Measurements from ENCODE around the gene TNFRSF25. TPM values are rescaled to one million over a fixed set of nuclear protein-coding genes. Genes with fewer than 3 reads are reported as not detected.
"Not testable (repeated sequence)": the region's sequence is repeated elsewhere in the genome, so short reads cannot be mapped to it uniquely, and the experiment has no call there.

Gene TNFRSF25
- total RNA-seq, 1 experiment from 2014 or later: not detected

DNA sequence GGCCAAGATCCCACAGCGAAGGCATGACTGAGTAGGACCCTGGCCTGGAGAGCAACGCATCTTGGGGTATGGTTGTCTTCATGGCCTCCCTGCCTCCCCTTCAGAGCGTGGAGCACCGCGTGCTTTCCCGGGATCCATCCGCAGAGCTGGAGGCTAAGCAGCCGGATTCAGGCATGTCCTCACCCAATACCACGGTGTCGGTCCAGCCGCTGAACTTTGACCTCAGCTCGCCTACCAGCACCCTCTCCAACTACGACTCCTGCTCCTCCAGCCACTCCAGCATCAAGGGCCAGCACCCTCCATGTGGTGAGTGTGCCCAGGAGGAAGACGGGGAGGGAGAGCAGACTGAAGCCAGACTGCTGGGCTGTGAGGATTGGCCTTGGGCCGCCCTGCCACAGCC, 21.6 kb downstream of the TNFRSF25 start:
- Histone ChIP-seq H3K4me2 (ENCODE audit: low read depth, low read length, poor library complexity, severe bottlenecking) (no peak overlapping the region), H3K9me3 (ENCODE audit: low read length) (no peaks in the 10 kb centered on the region), H3K27me3 (ENCODE audit: low read length) (no peaks in the 10 kb centered on the region), H3K36me3 (ENCODE audit: insufficient read depth, low read length) (no peaks in the 10 kb centered on the region), H4K20me1 (ENCODE audit: insufficient read depth, low read depth, low read length) (no peaks in the 10 kb centered on the region; the same call in 1 of the 2 replicates), H3K79me2 (ENCODE audit: low read length) (no peaks in the 10 kb centered on the region), H3K27ac (ENCODE audit: low read length) (no peak overlapping the region), H3K4me1 (ENCODE audit: low read length) (peaks cover 13% of the 10 kb centered on the region), H3K9me2 (replicated peaks; ENCODE audit: insufficient read depth, low read length) (no peaks in the 10 kb centered on the region), H2AFZ (ENCODE audit: low read length) (no peak overlapping the region), H3K4me3 (ENCODE audit: low read length) (no peak overlapping the region), H3K9ac (ENCODE audit: low read length) (no peak overlapping the region)
- no peak for DNase-seq

DNA sequence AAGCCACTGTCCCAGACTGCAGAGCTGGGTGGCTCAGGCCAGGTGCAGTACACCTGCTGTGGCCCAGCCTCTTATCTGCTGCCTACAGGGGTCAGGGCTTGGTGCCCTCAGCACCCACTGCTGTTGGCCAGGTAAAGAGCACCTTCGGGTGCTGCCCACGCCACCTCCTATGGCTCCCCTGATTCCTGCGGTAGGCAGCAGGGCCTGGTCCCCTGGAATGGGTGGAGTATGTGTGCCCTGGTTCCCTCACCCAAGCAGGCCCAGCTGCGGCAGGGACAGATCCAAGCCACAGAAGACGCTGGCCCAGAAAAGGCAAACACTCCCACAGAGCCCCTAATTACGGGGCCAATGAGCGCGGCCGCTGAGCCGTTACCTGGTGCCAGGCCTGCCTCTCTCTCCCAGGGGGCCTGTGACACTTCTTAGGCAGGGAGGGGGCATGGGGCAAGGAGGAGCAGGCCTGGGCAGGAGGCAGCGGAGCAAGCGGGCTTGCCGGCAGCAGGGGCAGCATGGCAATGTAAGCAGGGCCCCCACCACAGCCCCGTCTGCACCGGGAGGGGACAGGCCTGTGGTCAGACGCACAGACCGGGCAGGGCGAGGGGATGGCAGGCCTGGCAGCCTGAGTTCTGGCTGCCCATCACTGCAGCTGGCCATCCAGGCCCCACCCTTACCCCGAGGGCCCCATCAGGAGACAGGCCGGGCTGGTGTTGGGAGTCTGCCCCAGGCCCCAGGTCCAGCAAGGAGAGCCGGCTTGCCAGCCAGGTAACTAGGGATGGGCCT, 22.4 kb downstream of the TNFRSF25 start:
- Histone ChIP-seq H3K36me3 (ENCODE audit: insufficient read depth, low read length) (no peaks in the 10 kb centered on the region), H3K9me3 (ENCODE audit: low read length) (no peaks in the 10 kb centered on the region), H3K4me3 (ENCODE audit: low read length) (no peak overlapping the region), H3K4me1 (ENCODE audit: low read length) (peaks cover 16% of the 10 kb centered on the region), H4K20me1 (ENCODE audit: insufficient read depth, low read depth, low read length) (0 out of 2 replicates have a peak, but pooled peaks cover under 1% of the 10 kb centered on the region), H3K9ac (ENCODE audit: low read length) (no peak overlapping the region), H3K27ac (ENCODE audit: low read length) (no peak overlapping the region), H2AFZ (ENCODE audit: low read length) (no peak overlapping the region), H3K27me3 (ENCODE audit: low read length) (no peaks in the 10 kb centered on the region), H3K9me2 (replicated peaks; ENCODE audit: insufficient read depth, low read length) (no peaks in the 10 kb centered on the region), H3K4me2 (ENCODE audit: low read depth, low read length, poor library complexity, severe bottlenecking) (no peak overlapping the region), H3K79me2 (ENCODE audit: low read length) (no peaks in the 10 kb centered on the region)
- no peak for DNase-seq

DNA sequence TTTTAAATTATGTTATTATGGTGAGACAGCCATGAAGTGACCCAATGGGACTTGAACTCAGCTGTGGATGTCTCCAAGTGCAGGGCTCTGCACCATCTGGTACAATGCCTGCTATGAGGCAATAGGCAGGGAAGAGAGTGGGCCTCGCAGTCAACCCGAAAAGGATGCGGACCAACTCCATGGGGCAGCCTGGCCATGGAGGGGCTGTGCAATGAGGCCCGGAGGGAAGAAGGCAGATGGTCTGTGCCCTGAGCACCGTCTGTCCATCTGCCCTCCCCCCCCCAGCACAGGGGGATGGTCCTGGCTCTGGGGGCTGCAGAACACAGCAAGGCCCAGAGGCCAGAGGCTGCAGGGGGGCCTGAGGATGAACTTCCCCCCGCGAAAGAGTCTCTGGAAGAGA, 24.4 kb downstream of the TNFRSF25 start:
- no peaks in the 10 kb centered on the region for H3K9me2 ChIP-seq (replicated peaks; ENCODE audit: insufficient read depth, low read length)
- DNase-seq: no peak

DNA sequence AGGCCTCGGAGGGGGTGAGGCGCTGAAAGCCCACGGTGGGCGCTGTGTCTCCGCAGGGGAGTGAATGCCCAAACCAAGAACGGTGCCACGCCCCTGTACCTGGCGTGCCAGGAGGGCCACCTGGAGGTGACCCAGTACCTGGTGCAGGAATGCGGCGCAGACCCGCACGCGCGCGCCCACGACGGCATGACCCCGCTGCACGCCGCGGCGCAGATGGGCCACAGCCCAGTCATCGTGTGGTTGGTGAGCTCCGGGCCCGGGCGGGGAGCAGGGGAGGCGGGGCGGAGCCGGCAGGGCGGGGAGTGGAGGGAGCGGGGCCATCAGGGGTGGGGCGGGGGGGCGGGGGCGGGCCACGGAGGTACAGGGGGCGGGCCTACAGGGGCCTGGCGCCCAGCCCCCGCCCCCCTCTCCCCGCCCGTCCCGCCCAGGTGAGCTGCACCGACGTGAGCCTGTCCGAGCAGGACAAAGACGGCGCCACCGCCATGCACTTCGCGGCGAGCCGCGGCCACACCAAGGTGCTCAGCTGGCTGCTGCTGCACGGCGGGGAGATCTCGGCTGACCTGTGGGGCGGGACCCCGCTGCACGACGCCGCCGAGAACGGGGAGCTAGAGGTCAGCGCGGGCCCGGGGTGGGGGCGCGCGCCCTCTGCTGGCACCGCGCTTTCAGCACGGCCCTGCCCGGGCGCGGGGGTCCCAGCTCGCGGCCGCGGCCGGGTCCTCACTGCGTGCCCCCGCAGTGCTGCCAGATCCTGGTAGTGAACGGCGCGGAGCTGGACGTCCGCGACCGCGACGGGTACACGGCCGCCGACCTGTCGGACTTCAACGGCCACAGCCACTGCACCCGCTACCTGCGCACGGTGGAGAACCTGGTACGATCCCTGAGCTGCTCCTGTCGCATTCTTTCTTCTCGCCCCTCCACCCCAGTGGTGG, 25.5 kb downstream of the TNFRSF25 start:
- no peak overlapping the region for H3K4me2 ChIP-seq (ENCODE audit: low read depth, low read length, poor library complexity, severe bottlenecking)

More for the DNA sequence above, 24.4 kb downstream of the TNFRSF25 start:
- 0 out of 2 replicates have a peak, but pooled peaks cover 5% of the 10 kb centered on the region for H4K20me1 ChIP-seq (ENCODE audit: insufficient read depth, low read depth, low read length)
- no peaks in the 10 kb centered on the region for H3K79me2 ChIP-seq (ENCODE audit: low read length)
- H3K4me1 ChIP-seq (ENCODE audit: low read length): peaks cover 3% of the 10 kb centered on the region; the same call in 1 of the 2 replicates
- H3K9me3 ChIP-seq (ENCODE audit: low read length): no peaks in the 10 kb centered on the region
- no peak overlapping the region for H2AFZ ChIP-seq (ENCODE audit: low read length)
- no peak overlapping the region for H3K4me3 ChIP-seq (ENCODE audit: low read length)
- no peaks in the 10 kb centered on the region for H3K36me3 ChIP-seq (ENCODE audit: insufficient read depth, low read length)
- no peaks in the 10 kb centered on the region for H3K27me3 ChIP-seq (ENCODE audit: low read length)
- H3K4me2 ChIP-seq (ENCODE audit: low read depth, low read length, poor library complexity, severe bottlenecking): no peak overlapping the region
- H3K9ac ChIP-seq (ENCODE audit: low read length): no peak overlapping the region
- H3K27ac ChIP-seq (ENCODE audit: low read length): no peak overlapping the region

DNA sequence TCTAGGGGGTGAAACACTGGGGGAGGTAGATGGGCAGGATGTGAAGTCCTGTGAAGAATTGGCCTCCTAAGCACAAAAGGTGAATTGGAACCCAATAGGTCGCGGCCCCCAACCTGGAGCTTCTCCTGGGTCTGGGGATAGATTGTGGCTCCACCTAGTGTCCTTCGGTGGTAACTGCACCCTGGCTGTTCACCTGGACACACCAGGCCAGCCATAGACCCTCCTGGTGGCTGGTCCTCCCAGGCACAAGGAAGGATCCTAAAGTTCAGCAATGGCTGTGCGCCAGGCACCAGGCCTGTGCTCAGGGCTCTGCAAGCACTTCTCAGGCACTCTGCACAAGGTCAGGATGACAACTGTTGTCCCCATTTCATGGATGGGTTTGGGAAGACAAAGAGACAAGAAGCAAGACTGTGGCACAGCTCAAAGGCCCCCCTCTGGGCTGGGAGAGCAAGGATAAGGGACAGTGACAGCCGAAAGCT, 27.9 kb downstream of the TNFRSF25 start:
- peak; percentile 88 for DNase-seq

More for the DNA sequence above, 25.5 kb downstream of the TNFRSF25 start:
- no peaks in the 10 kb centered on the region for H3K27me3 ChIP-seq (ENCODE audit: low read length)
- no peaks in the 10 kb centered on the region for H3K79me2 ChIP-seq (ENCODE audit: low read length)
- no peak overlapping the region for H3K9ac ChIP-seq (ENCODE audit: low read length)
- H2AFZ ChIP-seq (ENCODE audit: low read length): no peak overlapping the region
- H3K36me3 ChIP-seq (ENCODE audit: insufficient read depth, low read length): no peaks in the 10 kb centered on the region
- H3K9me3 ChIP-seq (ENCODE audit: low read length): no peaks in the 10 kb centered on the region
- peaks cover 3% of the 10 kb centered on the region; the same call in 1 of the 2 replicates for H3K4me1 ChIP-seq (ENCODE audit: low read length)
- H3K27ac ChIP-seq (ENCODE audit: low read length): no peak overlapping the region
- H3K9me2 ChIP-seq (replicated peaks; ENCODE audit: insufficient read depth, low read length): no peaks in the 10 kb centered on the region
- 0 out of 2 replicates have a peak, but pooled peaks cover 5% of the 10 kb centered on the region for H4K20me1 ChIP-seq (ENCODE audit: insufficient read depth, low read depth, low read length)
- no peak for DNase-seq
- no peak overlapping the region for H3K4me3 ChIP-seq (ENCODE audit: low read length)

DNA sequence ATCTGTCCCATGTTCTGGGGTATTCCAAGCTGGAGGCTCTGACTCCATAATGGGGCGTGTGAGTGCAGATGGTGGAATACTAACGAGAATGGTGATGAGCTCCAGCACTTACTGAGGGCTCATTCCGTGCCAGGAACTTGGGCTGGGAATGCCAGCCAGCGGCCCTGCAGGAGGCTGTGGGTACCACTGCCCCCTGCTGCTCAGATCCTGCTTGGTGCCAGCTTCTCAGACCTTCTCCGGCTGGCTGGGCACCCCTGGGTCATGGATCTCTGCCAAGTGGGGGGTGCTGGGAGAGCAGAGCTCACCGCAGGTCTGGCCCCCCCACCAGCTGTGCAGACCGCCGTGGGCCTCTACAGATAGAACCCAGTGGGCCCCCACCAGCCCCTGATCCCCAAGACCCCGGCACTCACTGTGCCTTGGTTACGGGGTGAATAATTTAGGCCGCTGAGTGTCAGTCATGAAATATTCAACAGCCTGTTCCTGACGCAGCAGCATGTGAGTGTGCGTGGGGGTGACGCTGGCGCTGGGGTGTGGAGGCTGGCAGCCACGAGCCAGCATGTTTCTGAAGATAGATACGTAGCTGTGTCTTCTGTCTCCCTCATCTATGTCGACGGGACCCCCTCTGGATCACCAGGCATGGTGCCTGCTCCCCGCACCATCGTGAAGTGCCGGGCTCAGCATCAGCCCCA, 28.8 kb downstream of the TNFRSF25 start:
- not testable (repeated sequence) for H3K79me2 ChIP-seq (ENCODE audit: low read length); H3K36me3 ChIP-seq (ENCODE audit: insufficient read depth, low read length); H4K20me1 ChIP-seq (ENCODE audit: insufficient read depth, low read depth, low read length); H3K9me3 ChIP-seq (ENCODE audit: low read length); H3K9ac ChIP-seq (ENCODE audit: low read length); H3K27ac ChIP-seq (ENCODE audit: low read length); H3K27me3 ChIP-seq (ENCODE audit: low read length); H3K9me2 ChIP-seq (replicated peaks; ENCODE audit: insufficient read depth, low read length); H3K4me1 ChIP-seq (ENCODE audit: low read length); H2AFZ ChIP-seq (ENCODE audit: low read length); H3K4me3 ChIP-seq (ENCODE audit: low read length); H3K4me2 ChIP-seq (ENCODE audit: low read depth, low read length, poor library complexity, severe bottlenecking)
- peak; percentile 53 for DNase-seq

More for the DNA sequence above, 27.9 kb downstream of the TNFRSF25 start:
- Histone ChIP-seq H3K79me2 (ENCODE audit: low read length) (no peaks in the 10 kb centered on the region), H3K9me3 (ENCODE audit: low read length) (no peaks in the 10 kb centered on the region), H3K27me3 (ENCODE audit: low read length) (no peaks in the 10 kb centered on the region), H3K9me2 (replicated peaks; ENCODE audit: insufficient read depth, low read length) (no peaks in the 10 kb centered on the region), H3K4me3 (ENCODE audit: low read length) (no peak overlapping the region), H2AFZ (ENCODE audit: low read length) (no peak overlapping the region), H3K4me1 (ENCODE audit: low read length) (peaks cover 3% of the 10 kb centered on the region; the same call in 1 of the 2 replicates), H3K36me3 (ENCODE audit: insufficient read depth, low read length) (no peaks in the 10 kb centered on the region), H3K27ac (ENCODE audit: low read length) (no peak overlapping the region), H3K9ac (ENCODE audit: low read length) (no peak overlapping the region), H4K20me1 (ENCODE audit: insufficient read depth, low read depth, low read length) (0 out of 2 replicates have a peak, but pooled peaks cover 5% of the 10 kb centered on the region), H3K4me2 (ENCODE audit: low read depth, low read length, poor library complexity, severe bottlenecking) (no peak overlapping the region)

GRCh38 chr1:6436277-6436676, 29.7 kb downstream of the TNFRSF25 start:
- H3K27ac ChIP-seq (ENCODE audit: low read length); DNase-seq; H3K36me3 ChIP-seq (ENCODE audit: insufficient read depth, low read length); H3K4me3 ChIP-seq (ENCODE audit: low read length); H2AFZ ChIP-seq (ENCODE audit: low read length); H3K27me3 ChIP-seq (ENCODE audit: low read length); H3K79me2 ChIP-seq (ENCODE audit: low read length); H3K9me3 ChIP-seq (ENCODE audit: low read length); H3K4me1 ChIP-seq (ENCODE audit: low read length); H3K4me2 ChIP-seq (ENCODE audit: low read depth, low read length, poor library complexity, severe bottlenecking); H3K9ac ChIP-seq (ENCODE audit: low read length); H3K9me2 ChIP-seq (replicated peaks; ENCODE audit: insufficient read depth, low read length); H4K20me1 ChIP-seq (ENCODE audit: insufficient read depth, low read depth, low read length): not testable (repeated sequence)

All from Karpas-422 (cell line).